Measurements from ENCODE around the gene ARHGAP28.
"Not testable (repeated sequence)": the region's sequence is repeated elsewhere in the genome, so short reads cannot be mapped to it uniquely, and the experiment has no call there.

The ARHGAP28 gene

GRCh38 chr18:6938403-6938802 is 208.9 kb downstream of the ARHGAP28 start:
- DNase-seq = not testable (repeated sequence)

DNA sequence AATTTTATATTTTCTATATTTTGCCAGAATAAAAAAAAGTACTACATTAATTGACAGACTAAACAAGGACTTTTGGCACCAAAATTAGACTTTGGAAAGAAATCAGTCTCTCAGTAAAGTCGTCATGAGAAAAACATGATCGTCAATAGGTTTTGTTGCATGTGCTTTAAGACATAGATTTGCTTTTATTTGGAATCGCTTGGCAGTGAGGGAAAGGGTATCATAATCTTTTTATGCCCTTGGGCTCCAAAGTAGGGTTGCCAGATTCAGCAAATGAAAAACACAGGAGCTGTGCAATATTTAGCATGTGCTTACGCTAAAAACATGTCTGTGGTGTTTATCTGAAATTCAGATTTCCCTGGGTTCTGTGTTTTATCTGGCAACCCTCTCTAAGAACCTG is 210.5 kb downstream of the ARHGAP28 start:
- no peak for DNase-seq

DNA sequence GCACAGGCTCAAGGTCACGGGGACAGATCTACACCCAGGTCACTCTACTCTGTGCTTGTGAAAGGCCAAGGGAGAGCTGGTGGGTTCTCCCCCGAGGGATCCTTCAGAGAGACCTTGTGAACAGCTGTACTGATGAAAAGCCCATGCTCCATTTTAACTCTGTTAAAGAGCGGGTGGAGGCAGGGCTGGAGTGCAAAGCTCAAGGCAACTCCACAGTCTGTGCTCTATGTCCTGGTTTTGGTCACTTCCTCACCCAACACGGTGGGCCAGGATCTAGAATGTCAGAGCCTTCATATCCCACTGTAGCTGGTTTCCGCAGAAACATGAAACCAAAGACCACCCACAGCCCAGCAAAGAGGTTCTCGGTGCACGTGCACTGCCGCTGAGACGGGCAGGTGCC is 210.9 kb downstream of the ARHGAP28 start:
- DNase-seq = no peak

DNA sequence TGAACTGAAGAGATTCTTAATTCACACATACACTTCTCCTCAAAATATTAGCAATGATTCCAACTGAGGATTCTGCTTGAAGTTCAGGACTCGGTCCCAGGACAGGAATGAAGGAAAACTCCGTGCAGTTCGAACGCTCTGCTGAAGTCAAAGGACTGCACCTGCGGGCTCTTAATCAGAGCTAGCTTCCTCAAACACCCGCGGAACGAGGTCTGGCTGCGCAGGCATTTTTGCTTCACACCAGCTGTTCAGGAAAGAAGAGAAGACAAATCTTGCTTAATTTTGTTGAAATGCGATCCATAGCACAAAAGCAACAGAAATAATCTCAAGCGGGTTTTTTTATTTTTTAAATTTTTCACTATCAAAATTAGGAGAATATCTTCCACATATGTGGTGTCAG is 212.5 kb downstream of the ARHGAP28 start:
- DNase-seq = no peak

- DNase-seq = no peak
These were observed 213.2 kb downstream of the ARHGAP28 start for GRCh38 chr18:6942742-6943141.

GRCh38 chr18:6943143-6943542 is 213.6 kb downstream of the ARHGAP28 start:
- DNase-seq = no peak

GRCh38 chr18:6947338-6948030 is 218.0 kb downstream of the ARHGAP28 start:
- DNase-seq = no peak

GRCh38 chr18:6948281-6949055 is 219.0 kb downstream of the ARHGAP28 start:
- DNase-seq = no peak

GRCh38 chr18:6949800-6950586 is 220.5 kb downstream of the ARHGAP28 start:
- no peak for DNase-seq

DNA sequence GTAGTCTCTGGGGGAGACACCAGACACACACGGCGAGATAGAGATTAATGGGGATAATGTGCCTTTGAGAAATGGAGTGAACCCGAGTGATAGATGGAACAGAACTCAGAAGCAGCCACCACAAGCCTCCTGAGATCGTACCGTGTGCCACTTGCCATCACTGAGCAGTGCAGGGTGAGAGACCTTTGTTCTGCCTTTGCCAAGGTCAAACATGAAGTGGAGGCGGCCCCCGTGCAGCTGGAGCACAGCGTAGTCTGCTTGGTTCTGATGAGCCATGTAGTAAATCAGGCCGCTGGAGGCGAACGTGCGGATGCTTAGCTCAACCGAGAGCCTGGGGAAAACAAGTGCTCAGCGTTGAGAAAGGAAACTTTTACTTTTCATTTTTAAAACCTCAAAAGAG is 221.1 kb downstream of the ARHGAP28 start:
- no peak for DNase-seq

DNA sequence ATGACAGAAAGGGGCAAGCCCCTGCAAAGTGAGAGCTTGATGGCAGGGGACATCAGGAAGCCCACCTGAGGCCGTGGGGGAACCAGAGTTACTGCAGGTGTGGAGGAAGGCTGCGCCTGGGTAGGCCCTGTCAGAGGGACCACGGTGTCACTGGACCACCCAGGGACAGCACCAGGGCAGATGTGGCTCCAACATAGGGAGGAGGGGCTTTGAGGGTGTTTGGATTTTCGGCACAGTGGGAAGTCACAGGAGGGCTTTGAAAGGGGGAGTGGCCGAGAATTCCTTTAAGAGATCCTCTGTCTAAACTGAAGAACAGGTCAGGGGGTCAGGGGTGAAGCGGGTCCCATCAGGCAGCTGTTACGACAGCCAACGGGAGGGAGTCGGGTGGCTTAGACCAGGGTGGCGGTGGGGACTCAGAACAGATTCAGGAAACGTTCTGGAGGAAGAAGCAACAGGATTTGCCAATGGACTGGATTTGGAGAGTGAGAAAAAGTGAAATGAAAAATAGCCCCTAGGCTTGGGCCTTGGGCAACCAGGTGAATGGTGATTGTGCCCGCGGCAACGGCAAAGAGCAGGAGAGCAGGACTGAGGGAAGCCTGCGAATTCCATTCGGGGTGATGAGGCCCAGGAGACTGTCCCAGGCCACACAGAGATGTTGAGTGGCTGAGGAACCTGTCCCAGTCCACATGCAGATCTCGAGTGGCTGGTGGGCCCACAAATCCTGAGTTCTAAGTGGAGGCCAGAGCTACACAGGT is 222.0 kb downstream of the ARHGAP28 start:
- DNase-seq = no peak

GRCh38 chr18:6954501-6954900 is 225.0 kb downstream of the ARHGAP28 start:
- DNase-seq = no peak

GRCh38 chr18:6955304-6955703 is 225.8 kb downstream of the ARHGAP28 start:
- no peak for DNase-seq

DNA sequence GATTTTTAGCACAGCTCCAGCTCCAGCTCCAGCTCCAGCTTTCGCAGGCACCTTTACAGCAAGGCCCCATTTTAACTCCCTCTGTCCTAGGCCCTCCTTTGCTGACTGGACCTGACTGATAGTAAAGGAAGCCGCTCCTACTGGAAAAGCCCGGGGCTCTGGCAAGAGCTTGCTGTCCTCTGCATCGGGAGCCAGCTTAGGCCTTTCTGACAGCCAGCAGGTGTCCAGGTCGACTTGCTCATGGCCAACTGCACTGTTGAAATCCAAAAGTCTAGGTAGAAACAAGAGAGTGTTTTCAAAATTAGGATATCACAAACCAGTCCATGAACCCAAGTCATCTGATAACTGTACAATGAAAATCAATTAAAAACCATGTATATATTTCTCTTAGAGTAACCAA is 227.0 kb downstream of the ARHGAP28 start:
- no peak for DNase-seq

- no peak for DNase-seq
These were observed 227.5 kb downstream of the ARHGAP28 start for GRCh38 chr18:6956999-6957398.

- DNase-seq = no peak
These were observed 229.6 kb downstream of the ARHGAP28 start for GRCh38 chr18:6959110-6959509.

DNA sequence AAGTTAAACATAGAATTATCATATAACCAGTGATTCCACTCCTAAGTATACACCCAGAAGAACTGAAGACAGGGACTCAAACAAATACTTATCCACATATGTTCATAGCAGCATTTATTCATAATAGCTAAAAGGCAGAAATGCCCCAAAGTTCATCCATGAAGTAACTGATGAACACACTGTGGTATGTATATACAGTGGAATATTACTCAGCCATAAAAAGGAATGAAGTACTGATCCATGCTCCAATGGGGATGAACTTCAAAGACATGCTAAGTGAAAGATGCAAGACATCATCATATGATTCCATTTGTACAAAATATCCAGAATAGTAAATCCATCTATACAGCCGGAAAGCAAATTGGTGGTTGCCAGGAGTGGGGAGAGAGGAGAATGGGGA is 230.6 kb downstream of the ARHGAP28 start:
- no peak for DNase-seq

GRCh38 chr18:6960656-6961055 is 231.1 kb downstream of the ARHGAP28 start:
- no peak for DNase-seq

DNA sequence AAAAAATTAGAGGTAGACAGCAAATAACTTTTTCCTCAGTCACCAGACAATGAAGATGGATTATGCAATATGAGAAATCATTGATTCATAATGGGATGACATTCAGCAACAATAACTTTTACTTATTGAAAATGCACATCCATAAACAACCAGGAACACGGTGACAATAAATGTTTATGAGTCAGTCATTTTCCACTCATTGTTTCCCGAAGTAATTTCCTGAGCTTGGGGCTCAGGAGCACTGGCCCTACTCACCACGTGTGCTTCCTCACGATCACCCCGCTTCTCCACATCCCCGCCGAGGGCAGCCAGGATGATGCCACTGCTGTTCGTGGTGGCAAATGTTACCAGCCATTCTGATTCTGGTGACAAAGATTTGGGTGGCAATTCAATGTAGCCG is 231.8 kb downstream of the ARHGAP28 start:
- no peak for DNase-seq

DNA sequence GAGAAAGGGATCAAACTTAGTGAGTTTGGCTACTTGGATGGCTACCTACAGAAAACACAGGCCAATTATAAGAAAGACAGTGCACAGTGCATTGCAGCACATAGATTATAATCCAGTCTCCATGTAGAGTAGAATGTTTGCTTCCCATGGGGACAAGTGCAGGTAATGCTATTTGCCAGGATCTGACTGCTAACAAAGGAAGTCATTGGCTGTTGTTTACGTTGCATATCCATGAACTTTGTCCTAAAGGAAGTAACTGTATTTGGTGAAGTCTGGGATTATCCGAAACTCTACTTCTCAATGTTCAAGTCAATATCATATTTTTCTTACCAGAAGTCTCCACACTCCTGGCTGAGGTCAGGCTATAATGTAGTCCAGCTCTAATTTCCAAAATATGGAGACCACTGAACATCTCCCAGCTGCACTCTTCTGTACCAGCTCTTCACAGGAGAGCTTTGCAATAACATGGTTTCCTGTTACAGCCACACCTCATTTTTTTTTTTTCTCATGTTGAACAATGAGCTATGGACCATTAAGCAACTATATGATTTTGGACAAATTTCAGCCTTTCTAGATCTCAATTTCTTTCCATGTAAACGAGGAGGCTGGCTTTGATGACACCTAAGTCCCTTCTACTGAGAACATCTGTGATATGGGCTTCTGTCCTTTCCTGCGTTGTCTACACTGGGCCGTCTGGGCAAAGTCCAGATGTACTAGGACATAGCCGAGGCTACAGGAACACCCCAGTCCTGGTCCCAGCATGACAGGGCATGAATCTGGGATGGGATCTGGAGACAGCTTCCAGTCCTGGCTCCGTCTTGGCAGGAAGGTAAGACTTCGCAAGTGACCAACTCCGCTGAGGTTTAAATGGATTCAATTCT is 233.3 kb downstream of the ARHGAP28 start:
- DNase-seq = no peak

- DNase-seq = no peak
These were observed 234.1 kb downstream of the ARHGAP28 start for GRCh38 chr18:6963452-6964097.
